ENCODE results near the gene BUD13. TPM values are rescaled to one million over a fixed set of nuclear protein-coding genes. Genes with fewer than 3 reads are reported as not detected.

BUD13 gene
- total and polyA plus RNA-seq, 10 of the 15 experiments (the other 5 are each of a cell fraction or from before 2014, with no cell fraction given): 10.9 to 36.5 (median 24.7) TPM

GRCh38 chr11:116787786-116788486, 15.1 kb upstream of the BUD13 start, which contains the start of gene ZPR1 (continued):
- TF ChIP-seq SKIL (IDR thresholded peaks at IDR 0.05; ENCODE audit: low read depth, poor library complexity, severe bottlenecking): no peak
- TF ChIP-seq BCLAF1 (IDR thresholded peaks at IDR 0.05): no peak
- TF ChIP-seq HDAC2 (IDR thresholded peaks at IDR 0.05): no peak
- TF ChIP-seq CHD4 (IDR thresholded peaks at IDR 0.05): no peak
- TF ChIP-seq SREBF2 (IDR thresholded peaks at IDR 0.05; ENCODE audit: low read length): no peak
- TF ChIP-seq HSF1 (IDR thresholded peaks at IDR 0.05; ENCODE audit: low read depth, low read length): no peak
- TF ChIP-seq RELB (IDR thresholded peaks at IDR 0.05; ENCODE audit: low read depth): 0 out of 2 replicates have a peak, but pooled peaks have one; percentile 29
- TF ChIP-seq ZSCAN29 (IDR thresholded peaks at IDR 0.05): no peak
- peak; percentile 83 for TF ChIP-seq POLR2AphosphoS5 (IDR thresholded peaks at IDR 0.05; ENCODE audit: low read length)
- no peak for TF ChIP-seq ZBED1 (IDR thresholded peaks at IDR 0.05; ENCODE audit: borderline replicate concordance)
- TF ChIP-seq CHD2 (IDR thresholded peaks at IDR 0.05; ENCODE audit: borderline replicate concordance, low read depth, low read length): 0 out of 2 replicates have a peak, but pooled peaks have one; percentile 33
- TF ChIP-seq ATF7 (IDR thresholded peaks at IDR 0.05; ENCODE audit: low read depth): peak; percentile 61
- TF ChIP-seq ZNF384 (IDR thresholded peaks at IDR 0.05; ENCODE audit: borderline replicate concordance, low read depth, low read length): peak; percentile 32; the same call in 1 of the 2 replicates
- no peak for TF ChIP-seq STAT1 (conservative IDR thresholded peaks at IDR 0.05)
- no peak for TF ChIP-seq ZZZ3 (IDR thresholded peaks at IDR 0.05; ENCODE audit: control insufficient read depth, insufficient read length, low read depth)
- TF ChIP-seq SRF (IDR thresholded peaks at IDR 0.05; ENCODE audit: low read depth in 2 of 2, low read length in 2 of 2): peak in 1 of 2 experiments; percentile 14; a peak in 1 of 4 replicates
- no peak for TF ChIP-seq USF2 (IDR thresholded peaks at IDR 0.05; ENCODE audit: borderline replicate concordance, low read depth, low read length)
- TF ChIP-seq TCF3 (IDR thresholded peaks at IDR 0.05; ENCODE audit: borderline replicate concordance, insufficient read depth, low read depth, low read length): peak; percentile 58; the same call in 1 of the 2 replicates
- no peak for TF ChIP-seq CBX3 (IDR thresholded peaks at IDR 0.05; ENCODE audit: borderline replicate concordance, low read depth)
- no peak for TF ChIP-seq KAT2A (conservative IDR thresholded peaks at IDR 0.05; ENCODE audit: control insufficient read depth, low read depth, low read length)
- no peak for TF ChIP-seq CEBPB (IDR thresholded peaks at IDR 0.05; ENCODE audit: borderline replicate concordance in 1 of 2, low read depth in 2 of 2, low read length in 2 of 2)
